NCI-H2107 (cell line): Measurements from ENCODE around the gene TOMM22.
"Not testable (repeated sequence)": the region's sequence is repeated elsewhere in the genome, so short reads cannot be mapped to it uniquely, and the experiment has no call there.

Experiments
- DNase-seq: peaks from one replicate; lab custom pipeline; 2025; lab: John Stamatoyannopoulos, UW

TOMM22 gene

DNA sequence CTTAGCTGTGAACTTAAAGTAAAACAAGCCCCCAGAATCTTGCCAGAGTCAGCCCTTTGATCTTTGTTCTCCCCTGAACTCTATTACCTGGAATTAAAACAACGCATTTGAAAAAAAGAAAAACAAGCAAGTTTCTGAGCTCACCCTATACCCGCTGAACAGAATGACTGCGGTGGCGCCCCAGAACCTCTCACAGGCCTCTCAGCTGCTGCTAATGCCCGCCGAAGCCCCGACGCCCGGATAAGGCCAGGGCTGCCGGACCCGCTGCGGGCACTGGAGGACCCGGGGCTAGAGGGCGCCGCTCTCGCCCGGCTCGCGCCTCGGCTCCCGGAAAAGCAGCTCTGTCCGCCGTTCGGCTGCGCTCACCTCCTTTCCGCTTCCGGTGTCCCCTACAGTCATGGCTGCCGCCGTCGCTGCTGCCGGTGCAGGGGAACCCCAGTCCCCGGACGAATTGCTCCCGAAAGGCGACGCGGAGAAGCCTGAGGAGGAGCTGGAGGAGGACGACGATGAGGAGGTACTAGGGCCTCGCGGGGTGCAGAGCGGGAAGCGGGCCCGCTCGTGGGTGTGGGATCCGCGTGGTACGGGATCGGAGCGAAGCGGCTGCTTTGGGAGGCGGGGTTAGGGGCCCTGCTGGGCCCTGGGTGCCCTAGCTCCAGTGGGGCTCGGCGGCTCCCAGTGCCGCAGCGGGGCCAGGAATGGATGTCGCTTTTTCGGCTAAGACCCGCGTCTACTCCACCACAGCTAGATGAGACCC is at the start of gene TOMM22:
TOMM22 (plus strand) TSS at position 376 of the 754 bp plus-strand sequence; CDS start at position 398, 22 bp downstream.
- peak; percentile 35 for DNase-seq

- DNase-seq: no peak
These were observed 49.2 kb upstream of the TOMM22 start for GRCh38 chr22:38632528-38632927.

- DNase-seq: no peak
These were observed 43.5 kb upstream of the TOMM22 start for GRCh38 chr22:38638216-38638615.

DNA sequence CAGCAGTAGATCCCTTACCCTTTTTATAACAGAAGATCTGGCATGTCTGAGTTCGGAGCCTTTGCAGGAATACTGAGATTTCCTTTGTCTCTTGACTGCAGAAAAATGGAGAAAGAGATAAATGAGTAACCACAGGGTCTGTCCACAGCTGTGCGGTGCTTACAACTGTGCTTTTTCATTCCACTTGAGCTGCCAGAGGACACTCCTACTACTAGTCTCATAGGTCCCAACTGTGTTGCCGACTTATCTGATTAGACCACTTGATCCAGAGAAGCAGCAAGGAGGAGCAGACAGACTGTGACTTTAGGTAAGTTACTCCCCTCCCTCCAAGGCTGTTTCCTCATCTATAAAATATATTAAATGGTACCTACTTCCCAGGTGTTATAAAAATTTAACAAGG is 43.0 kb upstream of the TOMM22 start:
- no peak for DNase-seq

DNA sequence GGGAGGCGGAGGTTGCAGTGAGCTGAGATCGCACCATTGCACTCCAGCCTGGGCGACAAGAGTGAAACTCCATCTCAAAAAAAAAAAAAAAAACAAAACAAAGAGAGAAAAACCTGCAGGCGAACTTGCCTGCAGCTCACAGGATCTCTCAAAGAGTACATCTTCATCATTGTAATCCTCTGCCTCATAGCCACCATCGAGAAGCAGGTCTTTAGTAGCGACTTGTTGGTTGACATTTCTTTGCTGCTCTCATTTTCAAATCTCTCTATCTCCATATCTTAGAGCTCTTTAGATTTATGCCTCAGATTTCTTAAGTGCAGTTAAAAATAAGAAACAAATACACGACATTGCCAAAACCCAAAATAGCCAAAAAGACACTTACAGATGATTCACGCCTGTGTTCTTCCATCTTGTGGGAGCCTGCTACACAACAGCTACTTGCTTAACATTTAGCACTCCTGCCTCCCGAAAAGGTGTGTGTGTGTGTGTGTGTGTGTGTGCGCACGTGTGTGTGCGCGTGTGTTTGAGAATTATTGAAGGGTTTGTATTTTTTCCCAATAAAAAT is 40.2 kb upstream of the TOMM22 start:
- DNase-seq: no peak

GRCh38 chr22:38644245-38644644 is 37.5 kb upstream of the TOMM22 start:
- not testable (repeated sequence) for DNase-seq

GRCh38 chr22:38645430-38645829 is 36.3 kb upstream of the TOMM22 start:
- no peak for DNase-seq

- no peak for DNase-seq
These were observed 31.8 kb upstream of the TOMM22 start for GRCh38 chr22:38649841-38650522.

DNA sequence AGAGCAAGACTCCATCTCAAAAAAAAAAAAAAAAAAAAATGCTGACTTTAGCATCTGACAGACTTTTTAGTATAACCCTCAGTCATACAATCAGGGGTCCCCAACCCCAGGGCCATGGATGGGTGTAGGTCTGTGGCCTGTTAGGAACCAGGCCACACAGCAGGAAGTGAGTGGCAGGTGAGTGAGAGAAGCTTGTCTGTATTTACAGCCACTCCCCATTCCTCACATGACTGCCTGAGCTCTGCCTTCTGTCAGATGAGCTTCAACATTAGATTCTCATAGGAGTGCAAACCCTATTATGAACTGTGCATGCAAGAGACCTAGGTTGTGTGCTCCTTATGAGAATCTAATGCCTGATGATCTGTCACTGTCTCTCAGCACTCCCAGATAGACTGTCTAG is 28.9 kb upstream of the TOMM22 start:
- DNase-seq: no peak

- DNase-seq: no peak
These were observed 28.0 kb upstream of the TOMM22 start for GRCh38 chr22:38653741-38654140.

DNA sequence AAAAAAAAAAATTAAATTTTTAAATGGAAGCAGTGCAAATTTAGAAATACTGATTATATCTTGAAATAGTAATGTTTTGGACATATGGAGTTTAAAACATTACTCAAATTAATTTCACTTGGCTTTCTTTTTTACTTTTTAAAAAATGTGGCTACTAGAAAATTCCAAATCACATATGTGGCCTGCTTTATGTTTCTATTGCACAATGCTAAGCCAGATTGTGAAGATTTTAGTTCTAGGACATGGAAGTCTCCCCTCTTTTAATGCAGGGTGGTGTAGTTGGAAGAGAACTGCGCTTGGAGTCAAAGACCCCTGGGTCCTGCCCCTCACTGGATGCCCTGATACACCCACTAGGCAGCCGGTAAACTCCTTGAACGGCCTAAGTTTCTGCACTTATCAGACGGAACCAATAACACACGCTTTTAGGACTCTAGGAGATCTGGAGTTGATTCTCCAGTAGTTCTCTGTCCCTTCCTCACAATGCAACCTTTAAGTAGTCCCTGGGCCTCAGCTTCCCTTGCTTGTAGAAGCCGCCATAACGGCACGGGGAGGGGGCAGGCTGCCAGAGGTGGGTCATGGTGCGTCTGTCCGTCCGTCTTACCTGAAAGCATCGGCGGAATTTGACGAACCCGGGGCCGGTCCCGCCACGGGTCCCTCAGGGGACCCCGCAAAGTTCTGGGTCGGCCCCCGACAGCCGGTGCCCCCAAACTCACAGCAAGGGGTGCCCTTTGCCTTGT is 26.1 kb upstream of the TOMM22 start:
- no peak for DNase-seq

DNA sequence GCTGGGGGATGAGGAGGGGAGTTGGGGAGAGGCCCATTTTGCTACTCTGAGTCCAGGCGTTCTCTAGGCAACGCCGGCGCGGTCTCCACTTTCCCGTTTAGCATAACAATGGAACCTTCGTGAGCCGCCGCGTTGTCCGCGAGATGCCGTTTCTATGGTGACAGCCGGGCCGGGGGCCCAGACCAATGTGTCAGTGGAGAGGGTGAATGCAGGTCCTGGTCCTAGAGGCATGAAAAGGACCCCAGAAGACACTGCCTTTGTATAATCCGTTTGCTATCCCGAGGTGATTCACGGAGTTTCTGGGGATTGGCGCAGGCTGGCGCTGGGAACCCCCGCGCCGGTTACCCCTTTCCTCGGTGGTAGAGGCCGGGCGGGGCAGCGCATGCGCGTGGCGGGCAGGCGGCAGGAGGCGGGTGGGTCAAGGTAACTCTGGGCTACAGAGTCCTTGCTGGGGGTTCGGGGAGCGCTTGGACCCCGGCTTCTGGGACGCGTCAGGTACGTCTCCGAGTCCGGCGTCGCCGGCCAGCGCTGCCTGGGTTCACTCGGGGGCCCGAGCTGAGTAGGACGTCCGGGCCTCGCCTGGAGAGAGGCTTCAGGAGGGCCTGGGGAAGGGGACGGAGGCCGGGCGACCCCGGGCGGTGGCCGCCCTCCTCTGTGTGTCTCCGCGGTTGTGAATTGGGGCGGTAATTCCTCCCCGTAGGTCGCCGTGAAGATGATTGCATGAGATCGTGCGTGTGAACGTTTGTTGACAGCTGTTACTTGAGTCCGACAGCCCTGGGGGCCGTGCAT is 25.3 kb upstream of the TOMM22 start, which contains the start of the genes CBY1 and FAM227A:
CBY1 (plus strand) TSS at position 383 of the 789 bp plus-strand sequence. CDS start 11,417 bp downstream, outside the sequence.
FAM227A (minus strand) TSS at position 137 of the 789 bp plus-strand sequence. CDS start 6,224 bp downstream, outside the sequence.
- peak; percentile 59 for DNase-seq

DNA sequence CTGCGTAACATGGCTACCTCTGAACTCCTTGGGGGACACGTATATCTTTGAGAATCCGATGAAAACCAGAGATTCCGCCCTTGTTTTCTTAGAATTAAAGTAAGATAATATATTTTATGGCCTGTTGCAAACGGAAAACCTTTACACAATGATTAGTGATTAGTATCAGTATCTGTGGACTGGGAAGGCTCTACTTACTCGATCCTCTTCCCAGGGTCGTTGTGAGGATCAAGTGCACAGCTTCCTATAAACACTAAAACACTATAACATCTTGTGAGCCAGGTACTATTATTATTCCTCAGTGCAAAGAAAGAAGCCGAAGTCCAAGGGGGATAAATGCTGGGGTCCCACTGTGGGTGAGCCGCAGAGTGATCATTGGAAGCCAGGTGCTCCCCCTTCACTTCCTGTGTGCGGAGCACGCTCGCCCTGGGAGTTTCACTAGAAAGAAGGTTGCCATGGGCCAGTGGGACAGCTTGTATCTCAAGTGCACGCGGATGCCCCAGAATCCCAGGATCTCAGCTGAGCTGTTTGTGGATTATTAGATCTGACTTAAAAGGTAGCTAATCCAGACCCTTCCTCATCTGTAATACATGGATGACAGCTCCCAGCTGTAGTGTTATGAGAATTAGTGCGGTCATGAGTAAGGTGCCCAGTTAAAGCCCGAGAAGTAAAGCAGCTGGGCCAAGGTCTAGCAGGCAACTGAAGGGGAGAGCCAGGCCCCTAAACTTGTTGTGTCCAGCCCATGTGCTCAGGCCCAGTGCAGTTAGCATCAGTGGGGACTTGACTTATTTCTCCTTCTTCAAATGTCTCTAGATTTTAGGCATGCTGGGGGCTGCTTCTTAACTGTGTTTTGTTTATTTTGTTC is 24.5 kb upstream of the TOMM22 start:
- no peak for DNase-seq

DNA sequence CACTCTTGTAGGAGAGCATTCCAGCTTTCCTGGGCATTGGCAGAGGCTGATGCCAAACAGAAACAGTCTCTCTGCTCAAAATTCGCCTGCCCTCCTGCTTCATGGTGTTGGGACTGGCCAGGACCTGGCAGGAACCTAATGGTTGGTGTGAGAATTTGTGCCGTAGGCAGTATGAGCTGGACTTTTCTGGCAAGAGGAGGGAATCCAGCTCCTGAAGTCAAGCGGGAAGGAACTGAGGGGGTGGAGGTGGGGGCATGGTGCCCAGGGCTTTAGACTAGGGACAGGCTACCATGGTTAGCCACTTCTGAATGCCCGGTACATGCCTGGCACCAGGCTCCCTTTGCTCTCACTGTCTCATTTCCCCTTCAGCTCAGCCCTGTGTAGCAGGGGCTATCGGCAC is 6.9 kb upstream of the TOMM22 start:
- DNase-seq: no peak

DNA sequence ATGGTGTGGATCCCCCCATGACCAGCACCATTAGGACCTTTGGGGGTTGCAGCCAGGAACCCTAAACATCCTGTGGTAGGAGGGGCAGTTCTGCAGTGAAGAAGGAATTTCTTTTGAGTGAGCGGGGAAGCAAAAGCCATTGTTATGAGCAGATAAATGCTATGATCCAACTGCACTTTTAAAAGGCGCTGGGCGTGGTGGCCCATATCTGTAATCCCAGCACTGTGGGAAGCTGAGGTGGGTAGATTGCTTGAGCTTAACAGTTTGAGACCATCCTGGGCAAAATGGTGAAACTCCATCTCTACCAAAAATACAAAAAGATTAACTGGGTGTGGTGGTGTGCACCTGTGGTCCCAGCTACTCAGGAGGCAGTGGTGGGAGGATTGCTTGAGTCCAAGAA is 5.9 kb upstream of the TOMM22 start:
- DNase-seq: no peak

DNA sequence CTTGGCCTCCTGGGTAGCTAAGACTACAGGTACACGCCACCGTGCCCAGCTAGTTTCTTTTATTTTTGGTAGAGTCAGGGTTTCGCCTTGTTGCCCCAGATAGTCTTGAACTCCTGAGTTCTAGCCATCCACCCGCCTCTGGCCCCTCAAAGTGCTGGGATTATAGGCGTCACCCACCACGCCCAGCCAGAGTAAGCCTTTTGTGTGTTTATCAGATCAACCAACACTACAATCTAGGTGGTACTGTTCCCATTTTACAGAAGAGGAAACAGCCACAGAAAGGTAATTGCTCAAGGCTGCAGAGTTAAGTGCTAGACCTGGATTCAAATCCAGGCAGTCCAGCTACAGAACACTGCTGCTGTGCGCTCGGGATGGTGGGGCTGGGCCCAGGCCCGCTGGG is 3.1 kb downstream of the TOMM22 start:
- no peak for DNase-seq

GRCh38 chr22:38685761-38686160 is 4.0 kb downstream of the TOMM22 start:
- no peak for DNase-seq

DNA sequence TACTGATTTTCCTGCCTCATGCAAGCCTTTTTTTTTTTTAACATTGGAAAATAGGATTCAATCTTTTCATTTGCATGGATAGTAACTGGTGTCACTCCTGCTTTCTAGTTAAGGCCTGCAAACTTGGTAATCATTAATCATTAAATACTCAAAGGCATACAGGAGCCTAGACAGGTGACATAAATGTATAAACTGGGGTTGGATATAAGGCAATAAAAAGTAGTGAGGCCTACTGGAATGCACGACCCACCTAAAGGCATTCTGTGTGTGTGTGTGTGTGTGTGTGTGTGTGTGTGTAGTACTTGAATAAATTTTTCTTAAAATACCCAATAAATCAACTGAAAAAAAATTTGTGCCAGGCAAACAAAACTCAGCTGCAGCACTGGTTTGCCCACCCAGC is 7.9 kb downstream of the TOMM22 start:
- no peak for DNase-seq

- DNase-seq: no peak
These were observed 12.3 kb downstream of the TOMM22 start for GRCh38 chr22:38694049-38694448.

GRCh38 chr22:38694940-38695339 is 13.2 kb downstream of the TOMM22 start:
- no peak for DNase-seq
